Stimulated activated naive CD4-positive, alpha-beta T cell treated with Interleukin-2 at 50 U/mL for 16 hours (primary cell): ENCODE measurements around the gene CDK16.
A peak's percentile ranks its signal among the peaks of the same experiment; 100 is the strongest.

ENCODE experiments used
- DNase-seq: peaks from one replicate; lab custom pipeline; 2025; lab: John Stamatoyannopoulos, UW

The CDK16 gene

GRCh38 chrX:47228550-47229270 is 10.2 kb downstream of the CDK16 start:
- DNase-seq = no peak

- DNase-seq = no peak
These were observed 10.9 kb downstream of the CDK16 start for GRCh38 chrX:47229427-47229826.

- DNase-seq = no peak
These were observed 11.8 kb downstream of the CDK16 start for GRCh38 chrX:47230136-47230868.

- no peak for DNase-seq
These were observed 12.7 kb downstream of the CDK16 start for GRCh38 chrX:47231167-47231566.

- DNase-seq = no peak
These were observed 13.8 kb downstream of the CDK16 start for GRCh38 chrX:47232197-47232802.

GRCh38 chrX:47232803-47233332 is 14.4 kb downstream of the CDK16 start, which contains the start of gene USP11:
TSS of gene USP11 (plus strand) at chrX:47233009. CDS start at chrX:47233044, 35 bp downstream.
- peak; percentile 35 for DNase-seq

GRCh38 chrX:47233333-47234113 is 15.0 kb downstream of the CDK16 start:
- DNase-seq = peak; percentile 94

- no peak for DNase-seq
These were observed 16.1 kb downstream of the CDK16 start for GRCh38 chrX:47234583-47234982.

- no peak for DNase-seq
These were observed 17.2 kb downstream of the CDK16 start for GRCh38 chrX:47235691-47236103.

- no peak for DNase-seq
These were observed 20.7 kb downstream of the CDK16 start for GRCh38 chrX:47239199-47239598.

- no peak for DNase-seq
These were observed 21.5 kb downstream of the CDK16 start for GRCh38 chrX:47239898-47240545.

- DNase-seq = no peak
These were observed 22.1 kb downstream of the CDK16 start for GRCh38 chrX:47240619-47241018.

GRCh38 chrX:47241201-47242011 is 22.9 kb downstream of the CDK16 start:
- no peak for DNase-seq

GRCh38 chrX:47242321-47242720 is 23.8 kb downstream of the CDK16 start:
- no peak for DNase-seq

- DNase-seq = no peak
These were observed 24.9 kb downstream of the CDK16 start for GRCh38 chrX:47243351-47243750.

- no peak for DNase-seq
These were observed 26.2 kb downstream of the CDK16 start for GRCh38 chrX:47244676-47245075.

- no peak for DNase-seq
These were observed 26.7 kb downstream of the CDK16 start for GRCh38 chrX:47245156-47245555.

GRCh38 chrX:47247206-47247998 is 28.9 kb downstream of the CDK16 start:
- DNase-seq = no peak

GRCh38 chrX:47247999-47248320 is 29.5 kb downstream of the CDK16 start:
- no peak for DNase-seq

- no peak for DNase-seq
These were observed 30.1 kb downstream of the CDK16 start for GRCh38 chrX:47248576-47248975.
